Mammary epithelial cell (primary cell): ENCODE data around the gene NTF4.
"Not testable (repeated sequence)": the region's sequence is repeated elsewhere in the genome, so short reads cannot be mapped to it uniquely, and the experiment has no call there.

Experiments used
- EZH2 ChIP-seq: IDR thresholded peaks from 2 replicates; pipeline ENCODE4 v1.6.1; 2012; ENCODE audit warnings: low read length, inconsistent platforms, borderline replicate concordance
- TF ChIP-seq, protein P1 (sequence below), 2 donors: IDR thresholded peaks in 1 of 2; conservative IDR thresholded peaks in 1 of 2; 2 replicates each; pipeline ENCODE4 v1.5.1; 2011 to 2012; ENCODE audit warnings: inconsistent platforms in 2 of 2, low read length in 2 of 2, mild to moderate bottlenecking in 2 of 2, control low read depth in 1 of 2, low read depth in 1 of 2; ENCODE audit not compliant: insufficient read depth in 1 of 2; ENCODE audit errors: extremely low read depth in 1 of 2

DNA sequence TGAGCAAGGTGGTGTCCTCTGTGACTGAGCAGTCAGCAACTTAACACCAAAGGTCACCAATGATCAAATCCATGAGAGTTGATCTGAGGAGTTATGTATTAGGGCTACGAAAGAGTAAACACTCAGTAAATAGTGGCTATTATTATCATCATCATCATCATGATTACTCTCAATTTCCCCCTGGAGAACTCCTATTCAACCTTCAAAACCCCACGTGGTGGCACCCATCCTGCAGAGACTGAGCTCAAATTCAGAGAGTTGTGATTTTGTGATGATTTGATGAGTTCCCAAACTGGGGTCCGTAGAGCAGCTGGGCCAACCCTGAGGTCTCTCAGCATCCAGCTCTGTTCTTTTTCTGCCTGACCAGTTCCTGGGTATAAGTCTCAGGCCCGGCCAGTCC, 14.8 kb downstream of the NTF4 start:
- TF ChIP-seq, protein P1, sequence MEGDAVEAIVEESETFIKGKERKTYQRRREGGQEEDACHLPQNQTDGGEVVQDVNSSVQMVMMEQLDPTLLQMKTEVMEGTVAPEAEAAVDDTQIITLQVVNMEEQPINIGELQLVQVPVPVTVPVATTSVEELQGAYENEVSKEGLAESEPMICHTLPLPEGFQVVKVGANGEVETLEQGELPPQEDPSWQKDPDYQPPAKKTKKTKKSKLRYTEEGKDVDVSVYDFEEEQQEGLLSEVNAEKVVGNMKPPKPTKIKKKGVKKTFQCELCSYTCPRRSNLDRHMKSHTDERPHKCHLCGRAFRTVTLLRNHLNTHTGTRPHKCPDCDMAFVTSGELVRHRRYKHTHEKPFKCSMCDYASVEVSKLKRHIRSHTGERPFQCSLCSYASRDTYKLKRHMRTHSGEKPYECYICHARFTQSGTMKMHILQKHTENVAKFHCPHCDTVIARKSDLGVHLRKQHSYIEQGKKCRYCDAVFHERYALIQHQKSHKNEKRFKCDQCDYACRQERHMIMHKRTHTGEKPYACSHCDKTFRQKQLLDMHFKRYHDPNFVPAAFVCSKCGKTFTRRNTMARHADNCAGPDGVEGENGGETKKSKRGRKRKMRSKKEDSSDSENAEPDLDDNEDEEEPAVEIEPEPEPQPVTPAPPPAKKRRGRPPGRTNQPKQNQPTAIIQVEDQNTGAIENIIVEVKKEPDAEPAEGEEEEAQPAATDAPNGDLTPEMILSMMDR (conservative IDR thresholded peaks at IDR 0.05 in 1 of 2, IDR thresholded peaks at IDR 0.05 in 1 of 2; ENCODE audit: extremely low read depth in 1 of 2, insufficient read depth in 1 of 2, low read depth in 1 of 2, low read length in 2 of 2): not testable (repeated sequence)
- not testable (repeated sequence) for TF ChIP-seq EZH2
